ENCODE results near the gene HPCAL4.

The HPCAL4 gene

DNA sequence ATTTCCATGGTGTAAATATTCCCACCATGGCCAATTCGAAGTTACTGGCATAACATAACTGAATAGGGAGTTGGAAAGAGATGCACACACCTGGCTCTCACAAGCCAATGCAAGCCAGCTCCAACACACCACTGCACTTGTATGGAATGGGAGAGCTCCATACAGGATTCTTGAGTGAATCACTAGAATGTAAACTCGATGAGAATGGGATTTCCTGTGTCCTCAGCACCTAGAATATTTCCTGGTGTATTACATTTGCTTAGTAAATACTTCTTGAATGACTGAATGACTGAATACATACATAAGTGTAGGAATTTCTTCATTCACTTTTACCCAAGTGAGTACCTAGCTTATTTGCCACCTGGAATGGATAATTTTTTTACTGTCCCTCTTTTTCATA lies 31.3 kb upstream of the HPCAL4 start:
- Histone ChIP-seq H3K14ac (ENCODE audit: low read length in 2 of 2) (no peak overlapping the region), H3K27me3 (ENCODE audit: control insufficient read depth in 1 of 2, insufficient read depth in 1 of 2, low read length in 2 of 2) (peaks cover 53 to 69% of the 10 kb centered on the region in 2 experiments), H2BK5ac (ENCODE audit: low read depth, low read length, poor library complexity, severe bottlenecking) (no peak overlapping the region), H3K4me1 (ENCODE audit: control insufficient read depth, insufficient read depth, low read depth, low read length) (no peaks in the 10 kb centered on the region), H3K36me3 (ENCODE audit: control insufficient read depth in 1 of 2, insufficient read depth in 2 of 2, low read depth in 1 of 2, low read length in 2 of 2) (no peaks in the 10 kb centered on the region), H3K4me3 (ENCODE audit: insufficient read depth in 1 of 2, low read depth in 1 of 2, low read length in 2 of 2) (no peak overlapping the region), H4K91ac (ENCODE audit: low read length) (no peak overlapping the region), H2BK120ac (ENCODE audit: low read depth, low read length) (no peak overlapping the region), H2AFZ (ENCODE audit: low read depth, low read length) (no peak overlapping the region), H3K18ac (ENCODE audit: low read depth in 1 of 2, low read length in 2 of 2) (no peak overlapping the region), H3K4me2 (ENCODE audit: low read length, poor library complexity, severe bottlenecking) (no peak overlapping the region), H4K8ac (ENCODE audit: low read length) (no peak overlapping the region), H2BK12ac (ENCODE audit: low read length in 2 of 2) (no peak overlapping the region), H3K9me3 (ENCODE audit: control insufficient read depth, low read length) (no peaks in the 10 kb centered on the region), H2AK5ac (ENCODE audit: low read length, severe bottlenecking) (no peak overlapping the region), H3K27ac (ENCODE audit: low read length, poor library complexity, severe bottlenecking) (no peak overlapping the region), H3K79me1 (replicated peaks; ENCODE audit: low read length, poor library complexity, severe bottlenecking) (no peaks in the 10 kb centered on the region), H2BK15ac (ENCODE audit: low read depth, poor library complexity, severe bottlenecking) (no peak overlapping the region), H3K23ac (ENCODE audit: low read length in 2 of 2) (no peak overlapping the region), H3K4ac (ENCODE audit: low read depth in 1 of 2, low read length in 2 of 2) (no peak overlapping the region), H3K9ac (ENCODE audit: low read length) (no peak overlapping the region)
- WGBS: 40% methylated on average over 1 of the region's 2 CpGs
- DNase-seq: peak; percentile 34

DNA sequence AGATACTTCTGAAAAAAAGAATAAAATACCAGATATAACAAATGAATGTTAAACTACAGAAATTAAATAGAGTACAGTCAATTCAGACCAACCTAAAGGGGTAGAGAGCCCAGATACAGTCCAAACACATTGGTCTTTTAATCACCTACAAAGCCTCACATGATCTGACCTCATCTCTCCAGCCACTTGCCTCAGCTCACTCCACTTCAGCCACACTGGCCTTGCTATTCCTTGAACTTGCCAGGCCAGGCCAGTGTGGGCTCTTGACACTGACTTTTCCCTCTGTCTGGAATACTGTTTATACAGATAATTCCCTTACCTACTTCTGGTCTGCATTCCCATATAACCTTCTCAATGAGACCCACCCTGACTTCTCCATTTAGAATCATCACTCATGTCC lies 30.4 kb upstream of the HPCAL4 start:
- Histone ChIP-seq H3K4me3 (ENCODE audit: insufficient read depth in 1 of 2, low read depth in 1 of 2, low read length in 2 of 2) (no peak overlapping the region), H3K4ac (ENCODE audit: low read depth in 1 of 2, low read length in 2 of 2) (no peak overlapping the region), H2BK120ac (ENCODE audit: low read depth, low read length) (no peak overlapping the region), H4K8ac (ENCODE audit: low read length) (no peak overlapping the region), H3K9me3 (ENCODE audit: control insufficient read depth, low read length) (no peaks in the 10 kb centered on the region), H3K18ac (ENCODE audit: low read depth in 1 of 2, low read length in 2 of 2) (peak overlapping the region in 1 of 2 experiments; percentile 33), H2BK12ac (ENCODE audit: low read length in 2 of 2) (no peak overlapping the region), H4K91ac (ENCODE audit: low read length) (no peak overlapping the region), H3K14ac (ENCODE audit: low read length in 2 of 2) (no peak overlapping the region), H2AFZ (ENCODE audit: low read depth, low read length) (no peak overlapping the region), H3K9ac (ENCODE audit: low read length) (no peak overlapping the region), H2BK5ac (ENCODE audit: low read depth, low read length, poor library complexity, severe bottlenecking) (no peak overlapping the region), H3K27ac (ENCODE audit: low read length, poor library complexity, severe bottlenecking) (no peak overlapping the region), H2AK5ac (ENCODE audit: low read length, severe bottlenecking) (no peak overlapping the region), H3K36me3 (ENCODE audit: control insufficient read depth in 1 of 2, insufficient read depth in 2 of 2, low read depth in 1 of 2, low read length in 2 of 2) (no peaks in the 10 kb centered on the region), H3K27me3 (ENCODE audit: control insufficient read depth in 1 of 2, insufficient read depth in 1 of 2, low read length in 2 of 2) (peaks cover 57 to 69% of the 10 kb centered on the region in 2 experiments), H3K4me2 (ENCODE audit: low read length, poor library complexity, severe bottlenecking) (no peak overlapping the region), H3K23ac (ENCODE audit: low read length in 2 of 2) (no peak overlapping the region), H3K79me1 (replicated peaks; ENCODE audit: low read length, poor library complexity, severe bottlenecking) (no peaks in the 10 kb centered on the region), H2BK15ac (ENCODE audit: low read depth, poor library complexity, severe bottlenecking) (no peak overlapping the region), H3K4me1 (ENCODE audit: control insufficient read depth, insufficient read depth, low read depth, low read length) (no peaks in the 10 kb centered on the region)
- no peak for DNase-seq

DNA sequence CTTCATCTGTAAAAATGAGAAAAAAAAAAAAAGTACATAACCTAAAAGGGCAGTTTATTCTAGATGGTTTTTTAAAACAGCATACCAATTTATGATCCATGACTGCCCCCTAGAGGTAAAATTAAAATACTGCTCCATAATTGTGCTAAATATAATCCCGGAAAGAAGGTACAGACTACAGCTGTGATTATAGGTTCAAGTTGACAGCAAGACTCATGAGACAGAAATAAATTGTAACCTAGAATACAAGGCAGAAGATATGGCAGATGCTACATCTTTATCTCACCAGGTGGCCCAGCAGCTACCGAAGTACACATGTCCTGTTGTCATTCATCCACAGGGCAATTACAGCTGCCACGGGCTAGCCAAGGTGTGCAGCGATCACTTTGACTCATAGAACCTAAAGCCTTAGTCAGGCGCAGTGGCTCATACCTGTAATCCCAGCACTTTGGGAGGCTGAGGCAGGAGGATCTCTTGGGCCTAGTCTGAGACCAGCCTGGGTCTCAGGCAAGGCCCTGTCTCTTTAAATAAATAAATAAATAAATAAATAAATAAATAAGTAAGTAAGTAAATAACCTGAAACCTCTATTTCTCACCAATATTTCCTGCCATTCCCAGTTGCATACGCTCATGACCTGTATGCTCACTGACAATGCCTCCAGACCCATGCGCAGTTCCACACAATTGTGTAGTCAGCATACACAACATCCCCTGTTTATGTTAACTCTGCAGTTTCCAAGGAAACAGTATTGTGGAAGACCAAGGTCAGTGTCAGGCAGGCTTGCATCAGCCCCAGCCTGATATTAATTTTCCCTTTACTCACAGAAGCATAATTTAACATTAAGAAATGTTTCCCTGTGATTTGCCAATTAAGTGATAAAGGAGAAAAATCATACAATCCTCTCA lies 29.1 kb upstream of the HPCAL4 start:
- DNase-seq: peak; percentile 85
- no peaks in the 10 kb centered on the region for H3K4me1 ChIP-seq (ENCODE audit: control insufficient read depth, insufficient read depth, low read depth, low read length)
- H3K27ac ChIP-seq (ENCODE audit: low read length, poor library complexity, severe bottlenecking): no peak overlapping the region
- H3K4me3 ChIP-seq (ENCODE audit: insufficient read depth in 1 of 2, low read depth in 1 of 2, low read length in 2 of 2): no peak overlapping the region
- H3K4me2 ChIP-seq (ENCODE audit: low read length, poor library complexity, severe bottlenecking): no peak overlapping the region
- no peak overlapping the region for H2BK12ac ChIP-seq (ENCODE audit: low read length in 2 of 2)
- H2BK5ac ChIP-seq (ENCODE audit: low read depth, low read length, poor library complexity, severe bottlenecking): no peak overlapping the region
- H3K14ac ChIP-seq (ENCODE audit: low read length in 2 of 2): no peak overlapping the region
- 46% methylated on average over 7 of the region's 7 CpGs for WGBS
- no peak overlapping the region for H2BK120ac ChIP-seq (ENCODE audit: low read depth, low read length)
- H3K4ac ChIP-seq (ENCODE audit: low read depth in 1 of 2, low read length in 2 of 2): no peak overlapping the region
- no peak overlapping the region for H2BK15ac ChIP-seq (ENCODE audit: low read depth, poor library complexity, severe bottlenecking)
- H4K91ac ChIP-seq (ENCODE audit: low read length): no peak overlapping the region
- H3K79me1 ChIP-seq (replicated peaks; ENCODE audit: low read length, poor library complexity, severe bottlenecking): no peaks in the 10 kb centered on the region
- H4K8ac ChIP-seq (ENCODE audit: low read length): no peak overlapping the region
- no peak overlapping the region for H3K18ac ChIP-seq (ENCODE audit: low read depth in 1 of 2, low read length in 2 of 2)
- peaks cover 53 to 66% of the 10 kb centered on the region in 2 experiments for H3K27me3 ChIP-seq (ENCODE audit: control insufficient read depth in 1 of 2, insufficient read depth in 1 of 2, low read length in 2 of 2)
- no peak overlapping the region for H3K9ac ChIP-seq (ENCODE audit: low read length)
- H3K36me3 ChIP-seq (ENCODE audit: control insufficient read depth in 1 of 2, insufficient read depth in 2 of 2, low read depth in 1 of 2, low read length in 2 of 2): no peaks in the 10 kb centered on the region
- H2AK5ac ChIP-seq (ENCODE audit: low read length, severe bottlenecking): no peak overlapping the region
- H3K23ac ChIP-seq (ENCODE audit: low read length in 2 of 2): no peak overlapping the region
- no peak overlapping the region for H2AFZ ChIP-seq (ENCODE audit: low read depth, low read length)
- H3K9me3 ChIP-seq (ENCODE audit: control insufficient read depth, low read length): no peaks in the 10 kb centered on the region

DNA sequence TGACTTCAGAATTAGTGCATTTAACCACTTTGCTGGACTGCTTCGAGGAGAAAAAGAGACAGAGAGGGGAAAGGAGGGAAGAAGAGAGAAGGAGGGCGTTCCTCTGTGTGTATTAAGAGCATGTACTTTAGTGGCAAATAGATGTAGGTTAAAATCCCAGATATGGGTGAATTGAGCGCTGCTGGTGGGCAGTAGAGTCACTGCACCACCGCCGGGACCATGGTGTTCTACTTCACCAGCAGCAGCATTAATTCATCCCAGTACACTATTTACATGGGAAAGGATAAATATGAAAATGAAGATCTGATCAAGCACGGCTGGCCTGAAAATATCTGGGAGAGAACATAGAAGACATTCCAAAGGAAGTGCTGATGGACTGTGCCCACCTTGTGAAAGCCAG lies 26.6 kb upstream of the HPCAL4 start:
- WGBS: 53% methylated on average over 4 of the region's 6 CpGs
- H2BK120ac ChIP-seq (ENCODE audit: low read depth, low read length): no peak overlapping the region
- H3K23ac ChIP-seq (ENCODE audit: low read length in 2 of 2): no peak overlapping the region
- H2BK5ac ChIP-seq (ENCODE audit: low read depth, low read length, poor library complexity, severe bottlenecking): no peak overlapping the region
- H3K79me1 ChIP-seq (replicated peaks; ENCODE audit: low read length, poor library complexity, severe bottlenecking): no peaks in the 10 kb centered on the region
- H2AFZ ChIP-seq (ENCODE audit: low read depth, low read length): no peak overlapping the region
- H3K18ac ChIP-seq (ENCODE audit: low read depth in 1 of 2, low read length in 2 of 2): no peak overlapping the region
- no peak overlapping the region for H3K27ac ChIP-seq (ENCODE audit: low read length, poor library complexity, severe bottlenecking)
- H3K14ac ChIP-seq (ENCODE audit: low read length in 2 of 2): no peak overlapping the region
- H3K27me3 ChIP-seq (ENCODE audit: control insufficient read depth in 1 of 2, insufficient read depth in 1 of 2, low read length in 2 of 2): peaks cover 52 to 74% of the 10 kb centered on the region in 2 experiments
- no peak overlapping the region for H4K8ac ChIP-seq (ENCODE audit: low read length)
- no peak overlapping the region for H2BK15ac ChIP-seq (ENCODE audit: low read depth, poor library complexity, severe bottlenecking)
- no peaks in the 10 kb centered on the region for H3K36me3 ChIP-seq (ENCODE audit: control insufficient read depth in 1 of 2, insufficient read depth in 2 of 2, low read depth in 1 of 2, low read length in 2 of 2)
- no peaks in the 10 kb centered on the region for H3K9me3 ChIP-seq (ENCODE audit: control insufficient read depth, low read length)
- H2BK12ac ChIP-seq (ENCODE audit: low read length in 2 of 2): no peak overlapping the region
- no peaks in the 10 kb centered on the region for H3K4me1 ChIP-seq (ENCODE audit: control insufficient read depth, insufficient read depth, low read depth, low read length)
- H3K9ac ChIP-seq (ENCODE audit: low read length): no peak overlapping the region
- H3K4ac ChIP-seq (ENCODE audit: low read depth in 1 of 2, low read length in 2 of 2): no peak overlapping the region
- DNase-seq: no peak
- H3K4me2 ChIP-seq (ENCODE audit: low read length, poor library complexity, severe bottlenecking): no peak overlapping the region
- H3K4me3 ChIP-seq (ENCODE audit: insufficient read depth in 1 of 2, low read depth in 1 of 2, low read length in 2 of 2): no peak overlapping the region
- H4K91ac ChIP-seq (ENCODE audit: low read length): no peak overlapping the region
- H2AK5ac ChIP-seq (ENCODE audit: low read length, severe bottlenecking): no peak overlapping the region
